Eye (tissue), 1 donor: ENCODE results near the gene WFIKKN2.
"Not testable (repeated sequence)": the region's sequence is repeated elsewhere in the genome, so short reads cannot be mapped to it uniquely, and the experiment has no call there.

Source experiments
- DNase-seq: peaks from one replicate; pipeline ENCODE4 v3.0.0-alpha.2; 2015

WFIKKN2 gene

GRCh38 chr17:50858486-50859225 lies 23.3 kb downstream of the WFIKKN2 start:
- DNase-seq, result no peak

- not testable (repeated sequence) for DNase-seq
These were observed 24.3 kb downstream of the WFIKKN2 start for GRCh38 chr17:50859727-50860126.

GRCh38 chr17:50861334-50861676 lies 25.9 kb downstream of the WFIKKN2 start:
- no peak for DNase-seq

GRCh38 chr17:50861822-50862528 lies 26.6 kb downstream of the WFIKKN2 start:
- DNase-seq, result no peak

- DNase-seq, result peak; percentile 71
These were observed 27.9 kb downstream of the WFIKKN2 start for GRCh38 chr17:50863221-50863843.

- no peak for DNase-seq
These were observed 28.5 kb downstream of the WFIKKN2 start for GRCh38 chr17:50863931-50864330.

- no peak for DNase-seq
These were observed 29.3 kb downstream of the WFIKKN2 start for GRCh38 chr17:50864747-50865059.

- peak; percentile 86 for DNase-seq
These were observed 29.9 kb downstream of the WFIKKN2 start for GRCh38 chr17:50865060-50865867.

GRCh38 chr17:50865868-50866260 lies 30.5 kb downstream of the WFIKKN2 start:
- DNase-seq, result no peak

- peak; percentile 98 for DNase-seq
These were observed 31.0 kb downstream of the WFIKKN2 start, which contains the start of gene TOB1 for GRCh38 chr17:50866261-50866949. TOB1 (minus strand) TSS chr17:50866354; CDS start chr17:50864017, 2,337 bp downstream.

GRCh38 chr17:50866950-50867362 lies 31.6 kb downstream of the WFIKKN2 start:
- DNase-seq, result peak; percentile 93

GRCh38 chr17:50867363-50868139 lies 32.2 kb downstream of the WFIKKN2 start:
- DNase-seq, result peak; percentile 98

GRCh38 chr17:50868140-50868438 lies 32.7 kb downstream of the WFIKKN2 start:
- no peak for DNase-seq

GRCh38 chr17:50868602-50869001 lies 33.2 kb downstream of the WFIKKN2 start:
- DNase-seq, result no peak

GRCh38 chr17:50871364-50871763 lies 36.0 kb downstream of the WFIKKN2 start:
- DNase-seq, result no peak

- DNase-seq, result no peak
These were observed 36.5 kb downstream of the WFIKKN2 start for GRCh38 chr17:50871898-50872297.

GRCh38 chr17:50872710-50873424 lies 37.5 kb downstream of the WFIKKN2 start:
- DNase-seq, result no peak

- no peak for DNase-seq
These were observed 39.7 kb downstream of the WFIKKN2 start for GRCh38 chr17:50875074-50875473.

- DNase-seq, result not testable (repeated sequence)
These were observed 41.7 kb downstream of the WFIKKN2 start for GRCh38 chr17:50877042-50877441.

- DNase-seq, result no peak
These were observed 42.5 kb downstream of the WFIKKN2 start for GRCh38 chr17:50877838-50878237.

GRCh38 chr17:50879086-50879485 lies 43.7 kb downstream of the WFIKKN2 start:
- no peak for DNase-seq
